ENCODE data around the gene BTBD9.

BTBD9 gene

DNA sequence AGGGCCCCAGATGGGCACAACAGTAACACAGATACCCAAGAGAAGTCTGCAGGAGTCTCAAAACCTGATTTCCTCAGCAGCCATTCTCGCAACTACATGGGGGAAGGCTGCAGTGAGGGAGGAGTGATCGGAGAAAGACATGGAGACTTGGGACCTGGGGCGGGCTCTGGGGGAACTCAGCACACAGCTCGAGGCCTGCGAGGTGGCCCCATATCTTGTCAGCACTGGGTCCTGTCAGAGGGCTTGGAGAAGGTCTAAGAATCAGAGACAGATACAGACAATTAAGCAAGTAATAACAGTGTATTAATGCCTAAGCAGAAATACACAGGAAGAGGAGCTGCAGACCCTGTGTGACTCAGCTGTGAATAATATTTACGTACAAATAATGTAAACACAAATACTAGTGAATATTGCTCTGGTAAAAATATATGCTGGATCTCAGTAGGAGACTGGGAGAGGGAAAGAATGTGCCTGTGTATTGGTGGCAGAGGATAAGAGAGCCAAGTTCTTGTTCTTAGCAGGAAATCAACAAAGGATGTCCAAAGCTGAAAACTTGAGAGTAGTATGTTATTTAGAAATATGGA lies 484.0 kb downstream of the BTBD9 start:
- no peak for ATAC-seq
- TF ChIP-seq ZNF565 (CRISPR knock-in tag; conservative IDR thresholded peaks at IDR 0.05; ENCODE audit: low read depth) (no peak), ISL1 (CRISPR knock-in tag; IDR thresholded peaks at IDR 0.05) (no peak), ZNF70 (CRISPR knock-in tag; IDR thresholded peaks at IDR 0.05) (no peak), GLIS3 (CRISPR knock-in tag; IDR thresholded peaks at IDR 0.05) (no peak), ZFP30 (CRISPR knock-in tag; IDR thresholded peaks at IDR 0.05) (no peak), RARB (CRISPR knock-in tag; IDR thresholded peaks at IDR 0.05) (no peak), ZNF8 (CRISPR knock-in tag; IDR thresholded peaks at IDR 0.05) (no peak), OSR1 (CRISPR knock-in tag; IDR thresholded peaks at IDR 0.05) (no peak), SNAI2 (CRISPR knock-in tag; IDR thresholded peaks at IDR 0.05) (no peak), BACH2 (CRISPR knock-in tag; IDR thresholded peaks at IDR 0.05; ENCODE audit: borderline replicate concordance) (no peak), PPARA (CRISPR knock-in tag; IDR thresholded peaks at IDR 0.05; ENCODE audit: borderline replicate concordance) (no peak)
- TF ChIP-seq, protein P1, sequence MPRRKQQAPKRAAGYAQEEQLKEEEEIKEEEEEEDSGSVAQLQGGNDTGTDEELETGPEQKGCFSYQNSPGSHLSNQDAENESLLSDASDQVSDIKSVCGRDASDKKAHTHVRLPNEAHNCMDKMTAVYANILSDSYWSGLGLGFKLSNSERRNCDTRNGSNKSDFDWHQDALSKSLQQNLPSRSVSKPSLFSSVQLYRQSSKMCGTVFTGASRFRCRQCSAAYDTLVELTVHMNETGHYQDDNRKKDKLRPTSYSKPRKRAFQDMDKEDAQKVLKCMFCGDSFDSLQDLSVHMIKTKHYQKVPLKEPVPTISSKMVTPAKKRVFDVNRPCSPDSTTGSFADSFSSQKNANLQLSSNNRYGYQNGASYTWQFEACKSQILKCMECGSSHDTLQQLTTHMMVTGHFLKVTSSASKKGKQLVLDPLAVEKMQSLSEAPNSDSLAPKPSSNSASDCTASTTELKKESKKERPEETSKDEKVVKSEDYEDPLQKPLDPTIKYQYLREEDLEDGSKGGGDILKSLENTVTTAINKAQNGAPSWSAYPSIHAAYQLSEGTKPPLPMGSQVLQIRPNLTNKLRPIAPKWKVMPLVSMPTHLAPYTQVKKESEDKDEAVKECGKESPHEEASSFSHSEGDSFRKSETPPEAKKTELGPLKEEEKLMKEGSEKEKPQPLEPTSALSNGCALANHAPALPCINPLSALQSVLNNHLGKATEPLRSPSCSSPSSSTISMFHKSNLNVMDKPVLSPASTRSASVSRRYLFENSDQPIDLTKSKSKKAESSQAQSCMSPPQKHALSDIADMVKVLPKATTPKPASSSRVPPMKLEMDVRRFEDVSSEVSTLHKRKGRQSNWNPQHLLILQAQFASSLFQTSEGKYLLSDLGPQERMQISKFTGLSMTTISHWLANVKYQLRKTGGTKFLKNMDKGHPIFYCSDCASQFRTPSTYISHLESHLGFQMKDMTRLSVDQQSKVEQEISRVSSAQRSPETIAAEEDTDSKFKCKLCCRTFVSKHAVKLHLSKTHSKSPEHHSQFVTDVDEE (CRISPR knock-in tag; IDR thresholded peaks at IDR 0.05) = no peak
- TF ChIP-seq, protein P2, sequence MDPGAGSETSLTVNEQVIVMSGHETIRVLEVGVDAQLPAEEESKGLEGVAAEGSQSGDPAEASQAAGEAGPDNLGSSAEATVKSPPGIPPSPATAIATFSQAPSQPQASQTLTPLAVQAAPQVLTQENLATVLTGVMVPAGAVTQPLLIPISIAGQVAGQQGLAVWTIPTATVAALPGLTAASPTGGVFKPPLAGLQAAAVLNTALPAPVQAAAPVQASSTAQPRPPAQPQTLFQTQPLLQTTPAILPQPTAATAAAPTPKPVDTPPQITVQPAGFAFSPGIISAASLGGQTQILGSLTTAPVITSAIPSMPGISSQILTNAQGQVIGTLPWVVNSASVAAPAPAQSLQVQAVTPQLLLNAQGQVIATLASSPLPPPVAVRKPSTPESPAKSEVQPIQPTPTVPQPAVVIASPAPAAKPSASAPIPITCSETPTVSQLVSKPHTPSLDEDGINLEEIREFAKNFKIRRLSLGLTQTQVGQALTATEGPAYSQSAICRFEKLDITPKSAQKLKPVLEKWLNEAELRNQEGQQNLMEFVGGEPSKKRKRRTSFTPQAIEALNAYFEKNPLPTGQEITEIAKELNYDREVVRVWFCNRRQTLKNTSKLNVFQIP (CRISPR knock-in tag; IDR thresholded peaks at IDR 0.05; ENCODE audit: borderline replicate concordance, low read depth) = no peak
- TF ChIP-seq, protein P3, sequence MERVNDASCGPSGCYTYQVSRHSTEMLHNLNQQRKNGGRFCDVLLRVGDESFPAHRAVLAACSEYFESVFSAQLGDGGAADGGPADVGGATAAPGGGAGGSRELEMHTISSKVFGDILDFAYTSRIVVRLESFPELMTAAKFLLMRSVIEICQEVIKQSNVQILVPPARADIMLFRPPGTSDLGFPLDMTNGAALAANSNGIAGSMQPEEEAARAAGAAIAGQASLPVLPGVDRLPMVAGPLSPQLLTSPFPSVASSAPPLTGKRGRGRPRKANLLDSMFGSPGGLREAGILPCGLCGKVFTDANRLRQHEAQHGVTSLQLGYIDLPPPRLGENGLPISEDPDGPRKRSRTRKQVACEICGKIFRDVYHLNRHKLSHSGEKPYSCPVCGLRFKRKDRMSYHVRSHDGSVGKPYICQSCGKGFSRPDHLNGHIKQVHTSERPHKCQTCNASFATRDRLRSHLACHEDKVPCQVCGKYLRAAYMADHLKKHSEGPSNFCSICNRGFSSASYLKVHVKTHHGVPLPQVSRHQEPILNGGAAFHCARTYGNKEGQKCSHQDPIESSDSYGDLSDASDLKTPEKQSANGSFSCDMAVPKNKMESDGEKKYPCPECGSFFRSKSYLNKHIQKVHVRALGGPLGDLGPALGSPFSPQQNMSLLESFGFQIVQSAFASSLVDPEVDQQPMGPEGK (CRISPR knock-in tag; IDR thresholded peaks at IDR 0.05; ENCODE audit: borderline replicate concordance) = no peak
- TF ChIP-seq, protein P4, sequence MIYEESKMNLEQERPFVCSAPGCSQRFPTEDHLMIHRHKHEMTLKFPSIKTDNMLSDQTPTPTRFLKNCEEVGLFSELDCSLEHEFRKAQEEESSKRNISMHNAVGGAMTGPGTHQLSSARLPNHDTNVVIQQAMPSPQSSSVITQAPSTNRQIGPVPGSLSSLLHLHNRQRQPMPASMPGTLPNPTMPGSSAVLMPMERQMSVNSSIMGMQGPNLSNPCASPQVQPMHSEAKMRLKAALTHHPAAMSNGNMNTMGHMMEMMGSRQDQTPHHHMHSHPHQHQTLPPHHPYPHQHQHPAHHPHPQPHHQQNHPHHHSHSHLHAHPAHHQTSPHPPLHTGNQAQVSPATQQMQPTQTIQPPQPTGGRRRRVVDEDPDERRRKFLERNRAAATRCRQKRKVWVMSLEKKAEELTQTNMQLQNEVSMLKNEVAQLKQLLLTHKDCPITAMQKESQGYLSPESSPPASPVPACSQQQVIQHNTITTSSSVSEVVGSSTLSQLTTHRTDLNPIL (CRISPR knock-in tag; IDR thresholded peaks at IDR 0.05; ENCODE audit: low read depth) = no peak

DNA sequence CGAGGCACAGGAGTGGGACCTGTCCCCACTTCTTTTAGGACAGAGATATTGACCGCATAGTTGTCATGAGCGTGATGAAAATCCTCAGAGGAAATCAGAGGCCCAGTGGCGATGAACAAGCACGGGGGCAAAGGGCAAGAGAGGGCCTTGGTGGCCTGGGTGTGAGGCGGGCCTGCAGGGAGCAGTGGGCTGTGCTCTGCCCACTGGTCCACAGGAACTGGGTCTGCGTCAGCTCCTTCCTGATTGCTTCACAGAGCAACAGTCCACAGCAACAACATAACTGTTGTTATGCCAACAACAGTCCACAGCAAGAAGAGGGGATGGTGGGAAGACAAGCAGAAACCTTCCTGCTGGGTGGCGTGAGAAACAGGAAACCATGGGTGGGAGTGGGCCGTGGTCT lies 484.6 kb downstream of the BTBD9 start:
- ATAC-seq = no peak
- TF ChIP-seq TCF4 (CRISPR knock-in tag; IDR thresholded peaks at IDR 0.05; ENCODE audit: borderline replicate concordance) (no peak), CSDC2 (CRISPR knock-in tag; IDR thresholded peaks at IDR 0.05) (no peak), ISL1 (CRISPR knock-in tag; IDR thresholded peaks at IDR 0.05) (no peak), ZC3H10 (CRISPR knock-in tag; IDR thresholded peaks at IDR 0.05) (no peak), ZFP30 (CRISPR knock-in tag; IDR thresholded peaks at IDR 0.05) (no peak), BACH2 (CRISPR knock-in tag; IDR thresholded peaks at IDR 0.05; ENCODE audit: borderline replicate concordance) (no peak), ZNF70 (CRISPR knock-in tag; IDR thresholded peaks at IDR 0.05) (no peak)
- TF ChIP-seq, protein P3 (CRISPR knock-in tag; IDR thresholded peaks at IDR 0.05; ENCODE audit: borderline replicate concordance) = no peak

DNA sequence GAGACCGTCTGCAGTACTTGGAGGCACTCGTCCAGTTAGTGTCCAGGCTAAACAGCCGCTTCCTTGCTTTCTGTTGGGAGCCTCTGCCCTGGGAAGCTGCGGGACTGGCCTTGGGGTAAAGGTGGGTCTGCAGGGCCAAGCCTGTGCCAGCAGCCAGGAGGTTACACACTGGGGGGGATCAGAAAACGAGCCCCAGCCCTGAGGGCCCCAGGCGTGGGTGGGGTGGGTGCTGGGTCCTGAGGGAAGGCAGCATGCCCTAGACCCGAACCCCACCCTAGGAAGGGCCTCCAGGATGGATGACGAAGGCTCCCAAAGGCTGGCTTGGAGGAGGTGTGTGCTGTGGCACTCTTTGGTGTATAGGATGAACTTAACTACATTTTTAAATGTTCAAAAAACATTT lies 485.0 kb downstream of the BTBD9 start:
- no peak for TF ChIP-seq SNAI2 (CRISPR knock-in tag; IDR thresholded peaks at IDR 0.05)
- no peak for TF ChIP-seq CSDC2 (CRISPR knock-in tag; IDR thresholded peaks at IDR 0.05)
- ATAC-seq = no peak
